Lower leg skin (tissue), 3 donors: ENCODE results near the gene SLC37A1.

Experiments
- CTCF ChIP-seq, 3 donors: fragments of 450-650 bp; IDR thresholded peaks; one replicate each; pipeline ENCODE4 v1.5.1; 2016; ENCODE audit warnings: antibody characterized with exemption in 3 of 3, mild to moderate bottlenecking in 3 of 3, moderate library complexity in 2 of 3
- POLR2A ChIP-seq, 2 donors: fragments of 450-650 bp; IDR thresholded peaks; one replicate each; pipeline ENCODE4 v1.6.1; 2016 to 2017; ENCODE audit warnings: antibody characterized with exemption in 2 of 2, mild to moderate bottlenecking in 1 of 2, moderate library complexity in 1 of 2

- TF ChIP-seq CTCF (IDR thresholded peaks at IDR 0.05), result no peak
- no peak for TF ChIP-seq POLR2A (IDR thresholded peaks at IDR 0.05)
Measured at GRCh38 chr21:42520628-42521253, 7.1 kb downstream of the SLC37A1 start.
